CD4-positive, alpha-beta T cell treated with Interleukin-15 for 4 hours (primary cell): ENCODE results near the gene TECTA.
"Not testable (repeated sequence)": the region's sequence is repeated elsewhere in the genome, so short reads cannot be mapped to it uniquely, and the experiment has no call there.

Experiments
- DNase-seq: peaks from one replicate; pipeline ENCODE4 v3.0.0-alpha.2; 2020; ENCODE audit warnings: low spot score

Gene TECTA

GRCh38 chr11:121229495-121230215 lies 128.6 kb downstream of the TECTA start:
- DNase-seq: no peak

GRCh38 chr11:121231576-121232278 lies 130.7 kb downstream of the TECTA start:
- DNase-seq: no peak

- DNase-seq: no peak
Measured at GRCh38 chr11:121235057-121235456, 134.0 kb downstream of the TECTA start.

- no peak for DNase-seq
Measured at GRCh38 chr11:121236115-121237001, 135.3 kb downstream of the TECTA start.

- not testable (repeated sequence) for DNase-seq
Measured at GRCh38 chr11:121237247-121237646, 136.2 kb downstream of the TECTA start.

GRCh38 chr11:121237686-121238658 lies 136.9 kb downstream of the TECTA start:
- DNase-seq: no peak

GRCh38 chr11:121238956-121239355 lies 137.9 kb downstream of the TECTA start:
- no peak for DNase-seq

GRCh38 chr11:121240001-121240400 lies 139.0 kb downstream of the TECTA start:
- not testable (repeated sequence) for DNase-seq

GRCh38 chr11:121240650-121241303 lies 139.7 kb downstream of the TECTA start:
- DNase-seq: no peak
